Endothelial cell of umbilical vein (primary cell): ENCODE results near the gene TCF7L2. TPM values are rescaled to one million over a fixed set of nuclear protein-coding genes. Genes with fewer than 3 reads are reported as not detected.

Experiments
- BruUV-seq: library from RNA; stranded (reverse); fragments of 400-500 nt; replicated peaks from 2 replicates; lab custom pipeline; 2021; lab: Mats Ljungman, UMichigan
- CTCF ChIA-PET: fragments of 300-600, 350-600 bp; sonication (Branson Sonifier 250); formaldehyde crosslinking; loops from one replicate; lab custom pipeline; 2021; ENCODE audit warnings: antibody characterized with exemption, inconsistent platforms; lab: Charles Lee
- POLR2A ChIA-PET: fragments of 300-600, 350-600 bp; sonication (Branson Sonifier 250); formaldehyde crosslinking; loops from one replicate; lab custom pipeline; 2021; ENCODE audit warnings: antibody characterized with exemption, inconsistent platforms; lab: Charles Lee
- DNase-seq: peaks from one replicate; pipeline ENCODE4 v3.0.0-alpha.2; 2011; ENCODE audit warnings: low read depth, low spot score
- FAIRE-seq: peaks from 2 replicates; lab custom pipeline; 2011; peaks lifted over from hg19 to GRCh38; lab: Jason Lieb, UNC
- H2AFZ ChIP-seq: 2 replicates; pipeline ENCODE4 v1.6.0; 2012; ENCODE audit warnings: low read depth, low read length, control low read depth, inconsistent platforms
- H3K27ac ChIP-seq: 2 replicates; pipeline ENCODE4 v1.5.1; 2011; ENCODE audit warnings: low read depth, mild to moderate bottlenecking, control low read depth, low read length, moderate library complexity; ENCODE audit not compliant: insufficient read depth
- H3K27me3 ChIP-seq, 2 experiments: 2 replicates each; pipeline versions ENCODE4 v1.6.0 to v1.6.1; 2011; ENCODE audit warnings: low read length in 2 of 2, mixed read lengths in 1 of 2; ENCODE audit not compliant: control insufficient read depth in 2 of 2, insufficient read depth in 2 of 2
- H3K36me3 ChIP-seq, 2 experiments: 2 replicates in 1 of 2; 3 replicates in 1 of 2; pipeline ENCODE4 v1.5.1; 2011; ENCODE audit warnings: low read length in 2 of 2, mild to moderate bottlenecking in 1 of 2, moderate library complexity in 1 of 2; ENCODE audit not compliant: control insufficient read depth in 2 of 2, insufficient read depth in 2 of 2; ENCODE audit errors: extremely low read depth in 1 of 2
- H3K4me1 ChIP-seq: 3 replicates; pipeline ENCODE4 v1.5.1; 2011; ENCODE audit warnings: mild to moderate bottlenecking, low read length; ENCODE audit not compliant: control insufficient read depth, insufficient read depth; ENCODE audit errors: extremely low read depth
- H3K4me2 ChIP-seq: 2 replicates; pipeline ENCODE4 v1.6.1; 2011; ENCODE audit warnings: low read length, control low read depth, mixed read lengths; ENCODE audit not compliant: insufficient read depth
- H3K4me3 ChIP-seq, 3 experiments: fragments of 200-600 bp in 1 of 3; sonication (generic), shearing (Covaris generic) in 1 of 3; replicated peaks in 1 of 3; 2 replicates each; pipeline ENCODE4 v1.5.1; 2011 to 2016; ENCODE audit warnings: control low read depth in 3 of 3, low read length in 3 of 3, mild to moderate bottlenecking in 2 of 3, inconsistent platforms in 1 of 3, low read depth in 1 of 3, moderate library complexity in 1 of 3; ENCODE audit not compliant: insufficient read depth in 1 of 3
- H3K79me2 ChIP-seq: 2 replicates; pipeline ENCODE4 v1.6.0; 2012; ENCODE audit warnings: low read length, inconsistent platforms; ENCODE audit not compliant: control insufficient read depth, insufficient read depth
- H3K9ac ChIP-seq: replicated peaks from 2 replicates; pipeline ENCODE3; 2011; ENCODE audit warnings: low read length, control low read depth; ENCODE audit not compliant: insufficient read depth; ENCODE audit errors: extremely low read depth
- H3K9me1 ChIP-seq: replicated peaks from 3 replicates; pipeline ENCODE4 v1.6.0; 2011; ENCODE audit warnings: mild to moderate bottlenecking, low read length; ENCODE audit not compliant: control insufficient read depth, insufficient read depth; ENCODE audit errors: extremely low read depth
- H3K9me3 ChIP-seq: replicated peaks from 2 replicates; pipeline ENCODE4 v1.5.1; 2012; ENCODE audit warnings: low read length, inconsistent platforms; ENCODE audit not compliant: control insufficient read depth, insufficient read depth
- H4K20me1 ChIP-seq: replicated peaks from 2 replicates; pipeline ENCODE3; 2011; ENCODE audit warnings: mild to moderate bottlenecking, low read length; ENCODE audit not compliant: control insufficient read depth, insufficient read depth; ENCODE audit errors: extremely low read depth
- CTCF ChIP-seq, 2 donors: IDR thresholded peaks; 1 replicate in 1 of 2; 2 replicates in 1 of 2; pipeline ENCODE4 v1.5.1; 2011; ENCODE audit warnings: low read length in 2 of 2, mild to moderate bottlenecking in 2 of 2, moderate library complexity in 2 of 2, control low read depth in 1 of 2, inconsistent platforms in 1 of 2, low read depth in 1 of 2; ENCODE audit not compliant: insufficient read depth in 1 of 2; ENCODE audit errors: extremely low read depth in 1 of 2
- EZH2 ChIP-seq: IDR thresholded peaks from 2 replicates; pipeline ENCODE4 v1.6.1; 2012; ENCODE audit warnings: borderline replicate concordance, low read depth, mild to moderate bottlenecking, moderate library complexity, low read length, inconsistent platforms; ENCODE audit not compliant: severe bottlenecking
- FOS ChIP-seq: IDR thresholded peaks from 2 replicates; pipeline ENCODE4 v1.6.1; 2011; ENCODE audit warnings: mild to moderate bottlenecking, low read length, moderate library complexity, borderline replicate concordance; ENCODE audit not compliant: insufficient read depth
- GATA2 ChIP-seq: IDR thresholded peaks from 2 replicates; pipeline ENCODE4 v1.7.0; 2011; ENCODE audit warnings: low read depth, mild to moderate bottlenecking, moderate library complexity, mixed read lengths, low read length; ENCODE audit not compliant: insufficient read length, insufficient read depth
- JUN ChIP-seq: IDR thresholded peaks from 2 replicates; pipeline ENCODE4 v1.6.1; 2011; ENCODE audit warnings: borderline replicate concordance, low read depth; ENCODE audit not compliant: insufficient read length, insufficient read depth
- MAX ChIP-seq: IDR thresholded peaks from 2 replicates; pipeline ENCODE4 v1.6.1; 2011; ENCODE audit not compliant: insufficient read depth, insufficient read length
- MYC ChIP-seq: IDR thresholded peaks from one replicate; pipeline ENCODE4 v1.6.1; 2011; ENCODE audit warnings: mild to moderate bottlenecking, low read depth, low read length
- POLR2A ChIP-seq: IDR thresholded peaks from 2 replicates; pipeline ENCODE4 v1.6.1; 2012; ENCODE audit warnings: low read depth, mild to moderate bottlenecking, control low read depth, low read length
- POLR2AphosphoS5 ChIP-seq: IDR thresholded peaks from 2 replicates; pipeline ENCODE4 v1.6.1; 2012; ENCODE audit warnings: low read depth, mild to moderate bottlenecking, control low read depth, low read length, moderate library complexity; ENCODE audit not compliant: insufficient read depth
- dilution Hi-C: fragments of 300-500 bp; cut with MboI; formaldehyde crosslinking; loops from one replicate; pipeline ENCODE4 v1.15.0; 2019; ENCODE audit warnings: low sequenced_read_pairs; ENCODE audit not compliant: extremely low pct_ligation_motif_present
- intact Hi-C: fragments of 100-400 bp; cut with micrococcal nuclease; formaldehyde crosslinking; loops from one replicate; pipeline ENCODE4 v1.10.0; 2022
- polyA plus RNA-seq, 4 experiments: library from polyadenylated mRNA; depleted of rRNA in 3 of 4; stranded (reverse) in 3 of 4; unstranded in 1 of 4; fragments of >200 nt; gene quantifications; 2 replicates each; pipeline versions ENCODE4 v1.2.1 to v1.2.3, GENCODE V29; 2011 to 2012; ENCODE audit warnings: missing spikeins in 1 of 4
- total RNA-seq: library from RNA; stranded (reverse); gene quantifications from 2 replicates; pipeline ENCODE4 v1.2.3, GENCODE V29; 2021

The TCF7L2 gene
- total and polyA plus RNA-seq, 2 donors (not counting 3 experiments of a cell fraction or from before 2014, with no cell fraction given): 9.9 to 21.8 TPM

GRCh38 chr10:112999102-112999501 lies 49.1 kb downstream of the TCF7L2 start:
- intact Hi-C loops (no loop called here), dilution Hi-C loops (no loop called here)
- Histone ChIP-seq H3K27me3 (no peaks in the 10 kb centered on the region), H3K9me3 (no peaks in the 10 kb centered on the region), H4K20me1 (peaks cover 2% of the 10 kb centered on the region), H3K4me2 (no peak overlapping the region), H3K9ac (no peak overlapping the region), H3K79me2 (peaks cover 6% of the 10 kb centered on the region), H3K27ac (no peak overlapping the region), H3K9me1 (no peaks in the 10 kb centered on the region), H3K4me1 (no peaks in the 10 kb centered on the region), H3K36me3 (peaks cover 0 to 2% of the 10 kb centered on the region in 2 experiments), H3K4me3 (no peak overlapping the region), H2AFZ (no peak overlapping the region)
- CTCF ChIA-PET: no interaction called here
- POLR2A ChIA-PET: no interaction called here
- FAIRE-seq (no peak), DNase-seq (no peak)
- BruUV-seq: no TSS peak
- TF ChIP-seq JUN: no peak
- no peak for TF ChIP-seq EZH2
- TF ChIP-seq CTCF (IDR thresholded peaks at IDR 0.05; ENCODE audit: extremely low read depth in 1 of 2, insufficient read depth in 1 of 2, low read depth in 1 of 2, low read length in 2 of 2): no peak
- TF ChIP-seq POLR2A: no peak
- TF ChIP-seq GATA2: no peak
- TF ChIP-seq MAX: no peak
- TF ChIP-seq MYC: no peak
- no peak for TF ChIP-seq POLR2AphosphoS5
- TF ChIP-seq FOS: no peak
